ENCODE measurements around the gene MROH2A.
A peak's percentile ranks its signal among the peaks of the same experiment; 100 is the strongest.

Gene MROH2A

GRCh38 chr2:233838251-233838650, 60.1 kb downstream of the MROH2A start:
- no peak for DNase-seq

GRCh38 chr2:233838726-233839446, 60.8 kb downstream of the MROH2A start:
- DNase-seq = no peak

GRCh38 chr2:233839447-233839820, 61.3 kb downstream of the MROH2A start:
- no peak for DNase-seq

- DNase-seq = no peak
Measured at GRCh38 chr2:233840520-233840919, 62.4 kb downstream of the MROH2A start.

- DNase-seq = no peak
Measured at GRCh38 chr2:233841183-233841582, 63.1 kb downstream of the MROH2A start.

- no peak for DNase-seq
Measured at GRCh38 chr2:233844064-233844807, 66.1 kb downstream of the MROH2A start.

- DNase-seq = no peak
Measured at GRCh38 chr2:233844836-233845235, 66.7 kb downstream of the MROH2A start.

- DNase-seq = no peak
Measured at GRCh38 chr2:233845301-233846060, 67.4 kb downstream of the MROH2A start.

GRCh38 chr2:233846387-233847247, 68.5 kb downstream of the MROH2A start:
- DNase-seq = no peak

GRCh38 chr2:233847248-233847898, 69.2 kb downstream of the MROH2A start:
- no peak for DNase-seq

GRCh38 chr2:233848276-233848675, 70.1 kb downstream of the MROH2A start:
- DNase-seq = no peak

GRCh38 chr2:233849607-233850271, 71.6 kb downstream of the MROH2A start:
- DNase-seq = no peak

GRCh38 chr2:233850745-233851144, 72.6 kb downstream of the MROH2A start:
- DNase-seq = no peak

- DNase-seq = no peak
Measured at GRCh38 chr2:233851169-233851568, 73.0 kb downstream of the MROH2A start.

GRCh38 chr2:233852056-233852455, 73.9 kb downstream of the MROH2A start:
- no peak for DNase-seq

- DNase-seq = no peak
Measured at GRCh38 chr2:233853353-233853752, 75.2 kb downstream of the MROH2A start.

GRCh38 chr2:233853883-233854240, 75.7 kb downstream of the MROH2A start:
- DNase-seq = no peak

GRCh38 chr2:233854241-233854981, 76.3 kb downstream of the MROH2A start, which contains the start of gene HJURP:
HJURP (minus strand) TSS chr2:233854535; CDS start chr2:233854500, 35 bp downstream.
- peak; percentile 93 for DNase-seq

GRCh38 chr2:233855345-233855744, 77.2 kb downstream of the MROH2A start:
- no peak for DNase-seq

GRCh38 chr2:233856184-233856583, 78.1 kb downstream of the MROH2A start:
- no peak for DNase-seq
